HG03457 (cell line): Measurements from ENCODE around the gene BTAF1.

Source experiments
- ATAC-seq: cut with Tn5 transposase; IDR thresholded peaks from one replicate; pipeline ENCODE4 v1.9.1; 2021; ENCODE audit warnings: moderate number of reproducible peaks; ENCODE audit not compliant: unreplicated experiment

Gene BTAF1

GRCh38 chr10:92045641-92046106 is 122.1 kb downstream of the BTAF1 start:
- ATAC-seq: no peak

- no peak for ATAC-seq
Measured at GRCh38 chr10:92047215-92047614, 123.6 kb downstream of the BTAF1 start.

GRCh38 chr10:92052088-92052487 is 128.5 kb downstream of the BTAF1 start:
- ATAC-seq: no peak

GRCh38 chr10:92052741-92053140 is 129.2 kb downstream of the BTAF1 start:
- no peak for ATAC-seq

GRCh38 chr10:92054807-92055206 is 131.2 kb downstream of the BTAF1 start:
- ATAC-seq: no peak

- no peak for ATAC-seq
Measured at GRCh38 chr10:92062273-92062672, 138.7 kb downstream of the BTAF1 start.

- no peak for ATAC-seq
Measured at GRCh38 chr10:92064506-92064905, 140.9 kb downstream of the BTAF1 start.

- no peak for ATAC-seq
Measured at GRCh38 chr10:92066386-92066785, 142.8 kb downstream of the BTAF1 start.

- no peak for ATAC-seq
Measured at GRCh38 chr10:92068900-92069299, 145.3 kb downstream of the BTAF1 start.

GRCh38 chr10:92074126-92074887 is 150.7 kb downstream of the BTAF1 start:
- no peak for ATAC-seq

GRCh38 chr10:92075829-92076228 is 152.3 kb downstream of the BTAF1 start:
- ATAC-seq: no peak

GRCh38 chr10:92076722-92077121 is 153.2 kb downstream of the BTAF1 start:
- no peak for ATAC-seq

GRCh38 chr10:92079003-92079402 is 155.4 kb downstream of the BTAF1 start:
- ATAC-seq: no peak
